Globus pallidus (tissue), 1 donor: ENCODE results near the gene LAMC1.

Experiments used
- DNase-seq: peaks from one replicate; pipeline ENCODE4 v3.0.0-alpha.2; 2015; ENCODE audit warnings: low spot score

The LAMC1 gene

DNA sequence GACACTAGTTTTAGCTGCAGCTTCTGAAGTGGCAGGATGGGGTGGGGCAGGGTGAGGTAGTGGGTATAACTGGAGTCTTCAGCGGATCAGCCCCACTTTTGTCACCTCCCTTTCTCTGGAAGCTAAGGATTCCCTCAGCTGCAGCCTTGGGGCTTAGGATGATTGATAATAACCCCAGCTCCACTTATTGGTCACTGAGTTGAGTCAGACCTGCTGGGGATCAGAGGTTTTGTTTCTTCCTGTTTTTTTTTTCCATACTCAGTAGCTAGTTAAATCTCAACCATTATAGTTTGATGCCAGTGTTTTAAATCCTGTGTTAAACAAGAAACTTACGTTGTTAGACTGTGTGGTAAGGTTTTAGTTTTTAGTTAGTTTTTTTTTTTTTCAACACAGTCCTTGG, 57.2 kb downstream of the LAMC1 start:
- DNase-seq, result no peak

DNA sequence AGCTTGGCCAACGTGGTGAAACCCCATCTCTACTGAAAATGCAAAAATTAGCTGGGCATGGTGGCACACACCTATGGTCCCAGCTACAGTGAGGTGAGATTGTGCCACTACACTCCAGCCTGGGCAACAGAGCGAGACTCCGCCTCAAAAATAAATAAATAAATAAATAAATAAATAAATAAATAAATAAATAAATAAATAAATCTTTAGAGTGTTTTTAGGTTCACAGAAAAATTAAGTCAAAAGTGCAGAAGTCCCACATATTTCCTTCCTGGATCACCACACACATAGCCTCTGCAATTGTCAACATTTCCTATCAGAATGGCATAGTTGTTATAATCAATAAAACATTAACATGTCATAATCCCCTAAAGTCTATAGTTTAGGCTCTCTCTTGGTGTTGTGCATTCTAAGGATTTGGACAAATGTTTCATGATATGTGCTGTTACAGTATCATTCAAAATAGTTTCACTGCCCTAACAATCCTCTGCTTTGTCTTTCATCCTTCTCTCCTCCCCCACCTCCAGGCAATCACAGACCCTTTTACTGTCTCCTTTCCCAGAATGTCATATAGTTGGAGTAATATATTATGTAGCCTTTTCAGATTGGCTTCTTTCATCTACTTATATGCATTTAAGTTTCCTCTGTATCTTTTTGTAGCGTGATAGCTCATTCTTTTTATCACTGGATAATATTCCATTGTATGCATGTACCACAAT, 58.3 kb downstream of the LAMC1 start:
- no peak for DNase-seq

- DNase-seq, result no peak
Measured at GRCh38 chr1:183082650-183083049, 59.4 kb downstream of the LAMC1 start.

DNA sequence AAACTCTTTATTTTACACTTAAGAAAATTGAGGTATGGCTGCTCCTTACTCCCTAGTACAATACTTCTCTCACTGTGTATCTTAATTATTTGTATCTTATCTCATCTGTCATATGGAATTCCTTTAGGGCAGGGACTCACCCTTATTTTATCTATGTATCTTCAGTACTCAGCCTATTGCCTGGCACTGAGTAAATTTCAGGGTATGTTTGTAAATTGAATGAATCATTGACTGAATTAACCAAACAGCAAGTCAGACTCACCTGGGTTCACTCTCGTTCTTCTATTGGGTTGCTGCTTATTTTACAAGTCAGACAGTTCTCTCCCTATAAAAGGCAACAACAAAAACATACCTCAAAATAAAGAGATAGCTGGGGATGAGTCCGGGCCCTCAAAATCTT, 63.8 kb downstream of the LAMC1 start:
- DNase-seq, result no peak

DNA sequence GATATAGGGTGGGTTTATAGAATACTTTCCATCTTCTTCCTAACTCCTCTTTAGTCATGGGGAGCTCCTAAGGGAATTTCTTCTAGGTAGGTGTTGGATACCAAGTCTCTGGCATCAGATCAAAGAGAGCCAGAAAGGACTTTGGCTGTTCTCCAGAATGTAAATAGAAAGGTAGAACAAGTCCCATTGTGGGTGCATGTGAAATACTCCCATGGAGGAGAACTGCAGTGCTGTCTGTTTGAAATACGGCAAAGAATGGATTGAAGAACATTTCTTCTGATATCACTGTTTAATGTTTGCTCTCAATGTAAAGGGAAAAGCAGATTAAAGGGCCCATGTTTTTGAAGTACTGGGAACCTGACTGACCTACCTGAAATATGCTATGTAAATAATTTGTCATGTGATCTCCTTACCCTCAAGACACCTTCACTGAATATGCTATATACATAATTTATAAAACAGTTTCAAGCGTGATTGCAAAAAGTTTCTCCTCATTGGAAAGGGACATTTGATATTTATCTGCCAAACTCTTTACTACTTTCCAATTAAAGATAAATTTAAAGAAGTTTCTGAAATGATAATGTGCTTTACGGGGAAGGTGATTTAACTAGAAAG, 65.9 kb downstream of the LAMC1 start:
- DNase-seq, result no peak

GRCh38 chr1:183090391-183091006, 67.3 kb downstream of the LAMC1 start:
- DNase-seq, result peak; percentile 31

GRCh38 chr1:183091181-183091580, 68.0 kb downstream of the LAMC1 start:
- DNase-seq, result no peak

DNA sequence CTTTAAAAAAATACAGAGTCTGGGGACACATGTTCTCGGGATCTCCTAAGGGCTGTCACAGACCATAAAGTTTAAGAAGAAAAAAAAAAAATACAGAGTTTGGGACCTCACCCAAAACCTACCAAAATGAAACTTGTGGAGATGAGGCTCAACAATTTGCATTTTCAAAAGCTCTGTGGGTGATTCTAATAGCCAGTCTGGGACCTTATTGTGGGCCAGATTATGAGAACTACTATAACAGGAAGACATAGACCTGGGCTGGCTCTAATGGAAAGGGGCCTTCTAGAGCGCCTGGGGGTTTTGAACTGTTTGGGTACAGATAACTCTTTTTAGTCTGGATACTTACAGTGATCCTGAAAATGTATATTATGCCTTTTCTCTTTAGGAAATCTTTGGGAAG, 69.1 kb downstream of the LAMC1 start:
- no peak for DNase-seq

- DNase-seq, result no peak
Measured at GRCh38 chr1:183093066-183093668, 69.9 kb downstream of the LAMC1 start.

DNA sequence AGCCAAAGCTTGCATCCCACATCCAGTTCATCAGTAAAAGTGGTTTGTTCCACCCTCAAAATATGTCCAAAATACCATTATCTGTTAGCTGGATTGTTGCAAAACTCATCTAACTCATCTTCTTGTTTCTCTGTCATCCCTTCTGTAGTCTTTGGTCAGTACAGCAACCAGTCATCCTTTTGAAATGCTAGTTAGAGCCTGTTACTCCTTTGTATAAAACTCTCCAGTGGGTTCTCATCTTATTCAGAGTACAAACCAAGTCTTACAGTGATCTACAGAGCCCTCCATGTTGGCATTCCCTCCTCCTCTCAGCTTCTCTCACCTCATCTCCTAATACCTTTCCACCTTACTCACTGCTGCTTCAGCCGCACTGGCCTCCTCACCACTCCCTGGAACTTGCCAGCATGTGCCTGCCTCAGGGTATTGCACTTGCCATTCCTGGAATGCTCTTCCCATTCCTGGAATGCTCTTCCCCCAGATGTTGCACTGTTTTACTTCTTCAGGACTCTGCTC, 70.6 kb downstream of the LAMC1 start:
- DNase-seq, result no peak

DNA sequence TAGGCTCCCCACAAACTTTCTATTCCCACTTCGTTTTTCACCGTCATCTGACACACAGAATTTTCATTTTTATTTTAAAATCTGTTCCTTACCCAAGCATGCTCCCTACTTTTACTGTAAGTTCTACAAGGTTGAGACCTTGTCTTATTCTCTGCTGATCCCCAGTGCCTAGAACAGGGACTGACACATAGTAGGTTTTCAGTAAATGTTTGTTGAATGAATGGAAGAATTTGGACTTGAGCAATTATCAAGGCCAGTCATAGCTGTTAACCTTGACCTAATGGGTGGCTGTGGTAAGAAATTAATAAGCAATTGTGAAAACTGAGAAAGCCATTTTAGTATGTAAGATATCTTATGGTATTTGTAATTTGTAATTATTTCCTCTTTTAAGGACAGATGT, 71.1 kb downstream of the LAMC1 start:
- no peak for DNase-seq

GRCh38 chr1:183096351-183096750, 73.1 kb downstream of the LAMC1 start:
- DNase-seq, result no peak

DNA sequence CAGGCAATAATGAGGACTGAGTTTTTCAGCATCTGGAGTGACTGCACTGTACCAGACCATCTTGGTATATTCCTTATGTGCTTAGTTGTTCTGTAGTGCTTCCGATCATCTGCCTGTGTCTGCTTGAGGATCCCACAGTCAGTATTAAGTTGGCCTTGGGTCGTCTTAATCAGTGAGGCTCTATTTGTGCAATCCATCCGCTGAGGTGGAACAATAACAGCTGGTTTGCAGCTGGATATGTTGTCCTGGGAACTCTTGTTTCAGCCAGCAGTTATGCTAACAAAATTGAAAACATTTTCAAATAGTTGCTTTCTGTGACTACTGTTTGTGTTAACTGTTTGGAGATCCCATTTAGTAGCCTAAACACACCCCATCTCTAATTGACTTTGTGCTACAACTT, 73.7 kb downstream of the LAMC1 start:
- no peak for DNase-seq

GRCh38 chr1:183097438-183098051, 74.3 kb downstream of the LAMC1 start:
- no peak for DNase-seq

DNA sequence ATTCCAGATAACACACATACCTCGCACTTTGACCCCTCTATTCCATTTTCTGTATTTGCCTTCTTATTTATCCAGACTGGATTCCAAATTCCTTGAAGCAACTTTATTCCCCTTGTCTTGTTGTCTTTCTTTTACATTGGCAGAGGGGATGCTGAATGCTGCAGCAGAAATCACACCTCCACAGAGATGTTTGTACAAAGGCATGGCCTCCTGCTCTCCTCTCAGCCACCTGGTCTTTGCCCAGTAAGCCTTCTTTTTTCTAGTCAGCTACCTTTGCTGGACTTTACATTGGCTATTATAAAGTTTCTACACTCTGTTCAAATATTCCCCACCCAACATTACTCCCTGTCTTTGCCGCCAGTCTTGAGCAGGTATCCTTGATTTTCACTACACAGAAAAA, 75.1 kb downstream of the LAMC1 start:
- no peak for DNase-seq

DNA sequence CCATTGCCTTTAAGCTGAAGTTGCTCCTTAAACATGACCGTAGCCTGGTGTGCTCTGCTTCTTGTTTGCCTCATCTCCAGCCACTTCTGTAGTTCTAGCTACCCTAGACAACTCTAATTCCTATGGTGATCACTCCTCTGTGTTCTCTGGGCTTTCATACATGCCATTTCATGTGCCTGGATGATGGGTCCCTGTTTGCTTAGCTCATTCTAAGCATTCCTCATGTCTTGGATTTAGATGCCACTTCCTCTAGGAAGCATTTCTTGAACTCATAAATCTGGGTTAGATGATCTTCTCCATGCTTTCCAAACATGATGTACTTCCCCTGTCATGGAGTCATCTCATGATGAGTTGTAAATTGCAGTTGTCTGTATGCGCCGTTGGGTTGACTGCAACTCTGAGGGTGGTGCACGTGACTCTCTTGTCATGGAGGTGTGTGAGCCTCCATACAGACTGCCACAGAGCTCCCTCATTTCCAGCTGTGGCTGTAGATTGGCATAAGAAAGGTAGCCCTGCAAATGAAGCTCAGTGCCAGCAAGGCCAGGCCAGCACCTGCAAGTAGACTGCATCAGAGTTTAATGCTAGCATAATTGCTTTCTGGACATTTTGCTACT, 77.2 kb downstream of the LAMC1 start:
- DNase-seq, result no peak

DNA sequence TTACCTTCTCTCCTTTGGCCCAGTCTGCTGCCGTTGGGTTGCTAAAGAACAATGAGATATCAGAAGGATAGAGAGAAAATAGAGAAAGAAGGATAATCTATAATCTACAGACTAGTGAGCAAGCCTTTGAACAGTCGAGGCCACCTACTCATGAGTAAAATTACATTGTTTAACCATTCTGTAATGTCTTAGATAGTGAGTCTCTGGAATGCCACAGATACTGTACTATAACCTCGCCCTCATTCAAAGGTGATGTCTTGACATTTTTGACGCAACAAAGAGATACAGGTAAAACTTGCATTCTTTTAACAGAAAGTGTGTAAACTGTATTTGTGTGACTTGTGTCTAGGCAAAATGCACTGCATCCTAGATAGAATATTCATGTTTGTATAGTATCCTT, 77.9 kb downstream of the LAMC1 start:
- DNase-seq, result no peak

GRCh38 chr1:183101841-183102276, 78.6 kb downstream of the LAMC1 start:
- DNase-seq, result no peak

- no peak for DNase-seq
Measured at GRCh38 chr1:183103147-183103546, 79.9 kb downstream of the LAMC1 start.

DNA sequence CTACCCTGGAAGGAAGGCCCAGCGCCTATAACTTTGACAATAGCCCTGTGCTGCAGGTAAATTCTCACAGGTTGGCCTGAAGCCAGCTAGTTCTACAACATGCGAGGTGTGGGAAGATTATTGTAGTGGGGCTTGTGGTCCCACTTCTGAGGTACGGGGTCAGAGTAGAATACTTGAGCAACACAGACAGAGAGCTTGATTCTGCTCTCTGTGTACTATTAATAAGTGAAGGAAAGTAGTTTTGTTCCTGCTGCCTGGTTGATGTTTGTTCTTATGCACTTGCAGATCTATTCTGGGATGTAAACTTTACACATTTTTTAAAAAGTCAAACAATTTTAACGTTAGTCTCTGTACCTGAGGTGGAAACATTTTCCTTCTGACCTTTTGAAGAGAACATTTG, 80.4 kb downstream of the LAMC1 start:
- no peak for DNase-seq

DNA sequence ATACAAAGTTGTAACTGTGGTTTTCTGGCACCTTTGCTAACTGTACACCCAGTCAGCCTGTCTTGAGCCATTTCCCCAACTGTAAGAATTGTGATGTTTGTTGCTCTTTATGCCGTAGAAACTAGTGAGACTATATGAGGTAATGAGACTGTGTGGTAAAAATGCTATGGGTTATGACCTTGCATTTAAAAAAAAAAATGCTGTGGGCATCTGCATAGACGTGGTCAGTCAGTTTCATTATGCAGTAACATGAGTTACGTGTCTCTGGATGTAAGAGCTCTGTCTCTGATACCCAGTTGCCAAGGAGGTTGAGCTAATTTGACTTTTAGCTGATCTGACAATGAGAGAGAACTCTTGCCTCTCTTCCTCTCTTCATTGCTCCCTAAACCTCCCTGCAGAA, 82.2 kb downstream of the LAMC1 start:
- no peak for DNase-seq

- no peak for DNase-seq
Measured at GRCh38 chr1:183106166-183106565, 82.9 kb downstream of the LAMC1 start.
